ENCODE data around the gene MTERF1. TPM values are rescaled to one million over a fixed set of nuclear protein-coding genes. Genes with fewer than 3 reads are reported as not detected.

Gene MTERF1
- total RNA-seq, 1 donor from 2014 or later: 17.5 TPM

DNA sequence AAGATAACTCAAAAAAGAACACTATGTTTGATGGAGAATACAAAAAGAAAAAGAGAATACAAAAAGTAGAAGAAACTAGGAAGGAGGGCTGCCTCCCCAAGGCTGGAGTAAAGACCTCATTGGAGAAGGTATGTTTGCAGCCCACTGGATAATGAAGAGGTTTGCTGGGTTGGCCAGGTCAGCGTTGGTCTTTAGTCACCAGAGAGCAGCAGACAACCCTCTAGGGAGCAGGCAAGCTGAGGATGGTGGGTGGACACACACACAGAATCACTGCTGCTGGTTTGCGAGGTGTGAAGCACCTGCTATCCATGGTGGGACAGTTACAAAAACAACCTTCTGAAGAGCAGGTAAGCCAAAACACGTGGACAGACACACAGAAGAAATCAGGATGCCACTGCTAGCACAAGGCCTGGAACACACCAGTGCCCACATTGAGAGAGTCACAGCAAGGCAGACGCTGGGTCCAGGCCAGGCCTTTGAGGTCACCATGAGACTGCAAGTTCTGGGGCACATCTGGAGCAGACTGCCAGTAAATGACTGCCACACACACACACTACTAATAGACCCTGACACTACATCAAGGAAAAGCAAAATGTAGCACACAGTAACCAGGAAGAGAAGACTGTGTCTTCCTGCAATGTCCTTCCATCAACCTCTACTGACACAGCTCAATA lies 43.0 kb downstream of the MTERF1 start:
- ATAC-seq: no peak
- intact Hi-C loops (cut with DNase I): no loop called here

DNA sequence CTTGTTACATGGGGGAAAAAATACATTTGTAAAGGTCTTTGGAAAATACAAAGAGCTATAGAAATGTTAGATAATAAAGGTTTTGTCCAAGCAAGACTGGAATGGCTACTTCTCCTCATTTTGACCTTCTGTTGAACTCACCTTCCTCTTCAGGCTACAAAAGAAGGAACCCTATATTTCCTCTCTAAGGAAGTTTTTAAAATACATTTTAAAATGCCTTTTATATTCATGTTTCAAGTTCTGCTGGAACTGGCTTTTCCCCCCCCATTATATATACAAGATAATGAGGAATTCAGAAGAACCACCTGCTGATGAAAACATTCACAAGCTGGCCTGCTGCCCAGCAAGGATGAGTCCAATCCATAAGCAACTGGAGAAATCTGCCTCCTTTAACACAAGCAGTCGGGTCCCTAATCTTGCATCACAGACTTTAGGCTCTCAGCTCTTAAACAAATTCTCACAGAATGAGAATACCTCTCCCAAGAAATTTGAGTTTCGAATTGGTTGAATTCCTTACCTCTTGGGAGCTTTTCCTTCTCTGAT lies 44.6 kb downstream of the MTERF1 start:
- intact Hi-C loops (cut with DNase I): no loop called here
- ATAC-seq: no peak
- no peak for DNase-seq (ENCODE audit: low spot score)

More for the DNA sequence above, 43.0 kb downstream of the MTERF1 start:
- no peak for DNase-seq (ENCODE audit: low spot score)

- intact Hi-C loops (cut with DNase I): no loop called here
- ATAC-seq (no peak), DNase-seq (ENCODE audit: low spot score) (no peak)
These were observed 45.2 kb downstream of the MTERF1 start for GRCh38 chr7:91835091-91835825.

- no peak for ATAC-seq
These were observed 47.9 kb downstream of the MTERF1 start for GRCh38 chr7:91832493-91833045.

GRCh38 chr7:91827169-91827568 lies 53.3 kb downstream of the MTERF1 start:
- ATAC-seq: no peak
- intact Hi-C loops (cut with DNase I): no loop called here

More at GRCh38 chr7:91832493-91833045, 47.9 kb downstream of the MTERF1 start:
- intact Hi-C loops (cut with DNase I): no loop called here
- DNase-seq (ENCODE audit: low spot score): no peak

GRCh38 chr7:91826377-91826776 lies 54.1 kb downstream of the MTERF1 start:
- DNase-seq (ENCODE audit: low spot score) (no peak), ATAC-seq (no peak)
- intact Hi-C loops (cut with DNase I): no loop called here

More at GRCh38 chr7:91827169-91827568, 53.3 kb downstream of the MTERF1 start:
- DNase-seq (ENCODE audit: low spot score): no peak

DNA sequence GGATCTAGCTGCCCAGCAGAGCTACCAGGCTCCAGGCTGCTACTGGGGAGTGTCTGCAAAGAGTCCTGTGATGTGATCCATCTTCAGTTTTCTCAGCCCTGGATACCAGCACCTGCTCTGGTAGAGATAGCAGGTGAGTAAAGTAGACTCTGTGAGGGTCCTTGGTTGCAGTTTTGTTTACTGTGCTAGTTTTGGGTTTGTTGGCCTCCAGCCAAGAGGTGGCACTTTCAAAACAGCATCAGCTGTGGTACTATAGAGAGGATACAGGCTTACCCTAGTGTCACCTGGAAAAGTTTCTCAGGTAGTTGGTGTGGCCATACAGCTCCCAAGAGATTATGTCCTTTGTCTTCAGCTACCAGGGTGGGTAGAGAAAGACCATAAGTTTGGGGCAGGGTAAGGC lies 56.3 kb downstream of the MTERF1 start:
- ATAC-seq (no peak), DNase-seq (ENCODE audit: low spot score) (no peak)
- intact Hi-C loops (cut with DNase I): no loop called here

Other genes starting within 250 kb of the MTERF1 start
- 84.5 TPM for gene AKAP9, start 60.2 kb upstream of the MTERF1 start, total RNA-seq